Sigmoid colon (tissue), 4 donors: ENCODE data around the gene MID1.

ENCODE experiments used
- CTCF ChIP-seq, 4 experiments: fragments of 450-650 bp in 3 of 4; fragments of 200-600 bp in 1 of 4; IDR thresholded peaks; one replicate each; pipeline ENCODE4 v1.5.1; 2016 to 2019; ENCODE audit warnings: antibody characterized with exemption in 4 of 4, mild to moderate bottlenecking in 3 of 4, moderate library complexity in 2 of 4
- EP300 ChIP-seq, 4 donors: sonication (generic); formaldehyde crosslinking; IDR thresholded peaks; one replicate each; pipeline ENCODE4 v1.6.1; 2017; ENCODE audit warnings: antibody characterized with exemption in 4 of 4
- POLR2A ChIP-seq, 2 donors: fragments of 450-650 bp; IDR thresholded peaks; one replicate each; pipeline ENCODE4 v1.6.1; 2016; ENCODE audit warnings: antibody characterized with exemption in 2 of 2, mild to moderate bottlenecking in 2 of 2, moderate library complexity in 2 of 2
- POLR2AphosphoS5 ChIP-seq, 4 donors: sonication (generic); formaldehyde crosslinking; IDR thresholded peaks; one replicate each; pipeline ENCODE4 v1.6.1; 2017; ENCODE audit warnings: antibody characterized with exemption in 4 of 4

DNA sequence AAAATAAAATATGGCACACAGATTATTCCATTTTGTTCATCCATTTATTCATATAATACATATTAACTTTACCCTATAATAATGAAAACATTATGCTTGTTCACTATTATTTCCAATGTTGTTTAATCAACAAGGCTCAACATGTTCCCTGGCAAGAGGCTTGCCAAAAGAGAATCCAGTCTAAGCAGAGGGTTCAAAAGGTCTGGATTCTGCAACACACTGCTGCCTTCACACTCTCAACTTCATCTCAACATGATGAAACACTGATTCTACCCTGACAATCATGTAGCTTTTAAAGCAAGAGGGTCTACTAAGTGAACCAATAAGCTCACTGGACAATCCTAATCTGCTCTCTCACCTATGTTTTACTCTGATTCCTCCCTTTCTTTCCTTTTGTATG lies 101.1 kb downstream of the MID1 start:
- no peak for TF ChIP-seq CTCF (IDR thresholded peaks at IDR 0.05)
- TF ChIP-seq POLR2A (IDR thresholded peaks at IDR 0.05), result no peak
- TF ChIP-seq POLR2AphosphoS5 (IDR thresholded peaks at IDR 0.05), result no peak
- no peak for TF ChIP-seq EP300 (IDR thresholded peaks at IDR 0.05)
